ENCODE measurements around the gene DPY19L3.
"Not testable (repeated sequence)": the region's sequence is repeated elsewhere in the genome, so short reads cannot be mapped to it uniquely, and the experiment has no call there.

DPY19L3 gene

DNA sequence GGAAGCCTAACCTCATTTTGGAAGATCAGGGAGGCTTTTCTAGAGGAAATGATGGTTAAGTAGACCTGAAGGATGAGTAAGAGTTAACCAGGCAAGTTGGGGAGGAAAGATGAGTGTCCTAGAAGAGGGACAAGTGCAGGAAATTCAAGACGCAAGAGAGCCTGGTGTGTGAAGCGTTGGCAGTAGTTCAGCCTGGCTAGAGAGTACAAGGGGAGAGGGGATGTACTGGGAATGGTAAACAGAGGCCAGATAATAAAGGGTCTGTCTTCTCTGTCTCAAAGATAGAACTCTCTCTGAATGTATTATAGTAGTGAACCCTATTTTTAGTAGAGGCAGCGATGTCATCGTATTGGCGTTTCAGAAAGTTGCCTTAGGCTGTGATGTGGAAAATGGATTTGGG lies 9.7 kb downstream of the DPY19L3 start:
- Histone ChIP-seq H3K27ac (ENCODE audit: low read depth in 2 of 2, low read length in 2 of 2) (no peak overlapping the region), H3K4me1 (ENCODE audit: control insufficient read depth in 2 of 2, insufficient read depth in 2 of 2, low read length in 2 of 2) (no peaks in the 10 kb centered on the region), H3K27me3 (ENCODE audit: control insufficient read depth in 2 of 2, insufficient read depth in 2 of 2, low read length in 2 of 2) (no peaks in the 10 kb centered on the region), H3K9ac (ENCODE audit: low read depth in 1 of 2, low read length in 2 of 2) (no peak overlapping the region), H3K36me3 (ENCODE audit: control insufficient read depth in 2 of 2, insufficient read depth in 2 of 2, low read length in 2 of 2) (peaks cover 4 to 12% of the 10 kb centered on the region in 2 donors), H3K4me3 (ENCODE audit: low read length in 2 of 2) (no peak overlapping the region), H3K9me3 (ENCODE audit: control insufficient read depth in 2 of 2, low read length in 2 of 2) (no peaks in the 10 kb centered on the region)

DNA sequence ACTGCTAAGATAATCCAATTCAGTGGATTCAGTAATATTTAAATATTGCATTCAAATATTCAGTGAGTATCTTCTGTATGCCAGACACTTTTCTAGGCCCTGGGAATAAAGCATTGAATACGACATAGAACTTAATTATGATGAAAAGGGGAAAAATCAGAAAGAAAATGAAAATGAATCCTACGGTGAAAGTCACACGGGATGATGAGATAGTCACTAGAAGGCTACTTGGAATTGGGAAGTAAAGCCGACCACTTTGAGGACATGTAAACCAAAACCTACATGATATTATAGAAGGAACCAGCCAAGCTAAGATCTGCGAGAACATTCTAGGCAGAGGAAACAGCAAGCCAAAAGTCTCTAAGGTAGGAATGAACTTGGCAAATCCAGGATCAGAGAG lies 10.1 kb downstream of the DPY19L3 start:
- H3K9me3 ChIP-seq (ENCODE audit: control insufficient read depth in 2 of 2, low read length in 2 of 2) = no peaks in the 10 kb centered on the region
- H3K27ac ChIP-seq (ENCODE audit: low read depth in 2 of 2, low read length in 2 of 2) = no peak overlapping the region
- H3K36me3 ChIP-seq (ENCODE audit: control insufficient read depth in 2 of 2, insufficient read depth in 2 of 2, low read length in 2 of 2) = peaks cover 4 to 12% of the 10 kb centered on the region in 2 donors
- no peak overlapping the region for H3K4me3 ChIP-seq (ENCODE audit: low read length in 2 of 2)
- H3K9ac ChIP-seq (ENCODE audit: low read depth in 1 of 2, low read length in 2 of 2) = no peak overlapping the region
- H3K27me3 ChIP-seq (ENCODE audit: control insufficient read depth in 2 of 2, insufficient read depth in 2 of 2, low read length in 2 of 2) = no peaks in the 10 kb centered on the region
- no peaks in the 10 kb centered on the region for H3K4me1 ChIP-seq (ENCODE audit: control insufficient read depth in 2 of 2, insufficient read depth in 2 of 2, low read length in 2 of 2)

DNA sequence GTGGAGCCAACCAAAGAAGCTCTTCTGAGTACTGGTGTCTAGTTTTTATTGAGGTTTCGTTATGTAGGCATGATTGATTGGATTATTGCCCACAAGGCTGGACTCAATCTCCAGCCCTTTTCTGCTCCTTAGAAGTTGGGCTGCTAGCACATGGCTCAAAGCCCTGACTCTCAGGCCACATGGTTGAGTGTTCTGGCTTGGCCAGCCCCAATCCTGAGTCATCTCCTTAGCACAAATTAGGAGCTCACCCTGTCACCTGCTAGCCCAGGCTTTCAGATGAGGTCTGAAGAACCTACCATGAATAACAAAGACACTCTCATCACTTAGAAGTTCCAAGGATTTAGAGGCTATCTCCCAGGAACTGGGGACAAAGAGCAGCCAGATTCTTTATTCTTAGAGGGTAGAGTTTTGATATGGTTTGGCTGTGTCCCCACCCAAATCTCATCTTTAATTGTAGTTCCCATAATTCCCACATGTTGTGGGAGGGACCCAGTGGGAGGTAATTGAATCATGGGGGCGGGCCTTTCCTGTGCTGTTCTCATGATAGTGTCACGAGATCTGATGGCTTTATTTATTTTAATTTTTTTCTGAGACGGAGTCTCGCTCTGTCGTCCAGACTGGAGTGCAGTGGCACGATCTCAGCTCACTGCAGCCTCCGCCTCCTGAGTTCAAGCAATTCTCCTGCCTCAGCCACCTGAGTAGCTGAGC lies 11.3 kb downstream of the DPY19L3 start:
- Histone ChIP-seq H3K27me3 (ENCODE audit: control insufficient read depth in 2 of 2, insufficient read depth in 2 of 2, low read length in 2 of 2) (no peaks in the 10 kb centered on the region), H3K36me3 (ENCODE audit: control insufficient read depth in 2 of 2, insufficient read depth in 2 of 2, low read length in 2 of 2) (peaks cover under 1 to 6% of the 10 kb centered on the region in 2 donors), H3K4me3 (ENCODE audit: low read length in 2 of 2) (no peak overlapping the region), H3K27ac (ENCODE audit: low read depth in 2 of 2, low read length in 2 of 2) (no peak overlapping the region), H3K9ac (ENCODE audit: low read depth in 1 of 2, low read length in 2 of 2) (no peak overlapping the region), H3K4me1 (ENCODE audit: control insufficient read depth in 2 of 2, insufficient read depth in 2 of 2, low read length in 2 of 2) (no peaks in the 10 kb centered on the region), H3K9me3 (ENCODE audit: control insufficient read depth in 2 of 2, low read length in 2 of 2) (no peaks in the 10 kb centered on the region)

DNA sequence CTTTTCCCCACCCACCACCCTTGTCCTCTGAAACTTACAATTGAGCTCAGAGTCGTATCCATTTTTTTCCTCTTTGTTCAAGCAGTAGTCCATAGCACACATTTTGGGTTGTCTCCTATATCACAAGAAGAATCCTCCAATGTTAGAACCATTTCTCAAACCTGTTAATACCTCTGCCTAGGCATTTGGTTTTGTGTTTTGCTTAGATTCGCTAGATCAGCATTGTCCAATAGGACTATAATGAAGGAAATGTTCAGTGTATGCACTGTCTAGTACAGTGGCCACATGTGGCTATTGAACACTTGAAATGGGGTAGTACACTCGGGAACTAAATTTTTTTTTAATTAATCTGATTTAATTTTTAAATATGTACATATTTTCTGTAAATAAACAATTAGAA lies 12.6 kb downstream of the DPY19L3 start:
- Histone ChIP-seq H3K27me3 (ENCODE audit: control insufficient read depth in 2 of 2, insufficient read depth in 2 of 2, low read length in 2 of 2) (no peaks in the 10 kb centered on the region), H3K9ac (ENCODE audit: low read depth in 1 of 2, low read length in 2 of 2) (no peak overlapping the region), H3K27ac (ENCODE audit: low read depth in 2 of 2, low read length in 2 of 2) (no peak overlapping the region), H3K9me3 (ENCODE audit: control insufficient read depth in 2 of 2, low read length in 2 of 2) (no peaks in the 10 kb centered on the region), H3K4me3 (ENCODE audit: low read length in 2 of 2) (no peak overlapping the region), H3K36me3 (ENCODE audit: control insufficient read depth in 2 of 2, insufficient read depth in 2 of 2, low read length in 2 of 2) (peaks cover 0 to 4% of the 10 kb centered on the region in 2 donors), H3K4me1 (ENCODE audit: control insufficient read depth in 2 of 2, insufficient read depth in 2 of 2, low read length in 2 of 2) (no peaks in the 10 kb centered on the region)

DNA sequence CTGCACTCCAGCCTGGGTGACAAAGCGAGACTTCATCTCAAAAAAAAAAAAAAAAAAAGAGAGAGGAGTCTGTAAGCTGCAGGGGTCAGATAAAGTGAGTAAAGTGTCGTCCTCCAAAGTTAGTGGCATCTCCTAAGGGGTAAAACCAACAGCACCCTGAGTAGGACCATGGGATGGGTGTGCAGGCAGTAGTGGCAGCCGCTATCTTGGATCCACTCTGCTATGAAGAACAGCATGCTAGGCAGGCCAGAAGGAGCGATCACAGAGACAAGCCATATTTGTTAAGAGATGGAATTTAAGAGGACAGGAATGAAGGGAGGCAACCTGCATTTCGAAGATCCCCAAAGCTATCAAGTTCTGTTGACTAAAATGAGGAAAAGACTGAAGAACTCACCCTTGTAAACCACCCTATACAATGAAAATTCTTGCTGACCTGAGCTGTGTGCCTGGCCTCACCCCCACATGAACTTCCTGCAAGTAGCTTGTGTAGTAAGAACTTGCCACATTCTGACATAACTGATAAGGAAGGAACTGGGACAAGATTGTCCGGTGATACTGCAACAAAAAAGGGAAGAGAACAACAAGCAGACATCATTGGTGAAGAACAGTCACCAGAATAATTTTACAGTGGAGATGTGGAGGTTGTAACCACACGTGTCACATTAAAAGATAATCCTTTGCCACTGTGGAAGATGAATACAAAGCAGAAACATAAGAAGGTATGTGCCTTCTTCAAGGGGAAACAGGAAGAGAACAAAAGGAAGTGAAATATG lies 16.2 kb downstream of the DPY19L3 start:
- Histone ChIP-seq H3K27me3 (ENCODE audit: control insufficient read depth in 2 of 2, insufficient read depth in 2 of 2, low read length in 2 of 2) (no peaks in the 10 kb centered on the region), H3K4me3 (ENCODE audit: low read length in 2 of 2) (no peak overlapping the region), H3K27ac (ENCODE audit: low read depth in 2 of 2, low read length in 2 of 2) (no peak overlapping the region), H3K36me3 (ENCODE audit: control insufficient read depth in 2 of 2, insufficient read depth in 2 of 2, low read length in 2 of 2) (no peaks in the 10 kb centered on the region), H3K9me3 (ENCODE audit: control insufficient read depth in 2 of 2, low read length in 2 of 2) (no peaks in the 10 kb centered on the region), H3K4me1 (ENCODE audit: control insufficient read depth in 2 of 2, insufficient read depth in 2 of 2, low read length in 2 of 2) (no peaks in the 10 kb centered on the region), H3K9ac (ENCODE audit: low read depth in 1 of 2, low read length in 2 of 2) (no peak overlapping the region)

DNA sequence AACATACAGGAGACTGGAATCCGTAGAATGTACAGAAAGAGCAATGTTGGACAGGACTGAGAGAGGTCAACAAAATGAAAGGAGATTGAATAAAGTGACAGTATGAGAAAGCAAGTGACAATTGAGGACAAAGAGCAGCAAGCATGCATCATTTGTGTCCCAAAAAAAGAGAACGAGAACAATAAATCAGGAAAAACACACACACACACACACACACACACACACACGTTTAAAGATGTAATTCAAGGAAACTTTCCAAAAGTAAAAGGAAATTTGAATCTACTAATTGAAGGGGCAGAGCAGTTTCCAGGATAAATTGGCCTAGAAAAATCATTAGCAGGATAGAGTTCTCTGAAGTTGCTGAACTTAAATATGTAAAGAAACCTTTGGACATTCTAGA lies 16.9 kb downstream of the DPY19L3 start:
- H3K4me1 ChIP-seq (ENCODE audit: control insufficient read depth in 2 of 2, insufficient read depth in 2 of 2, low read length in 2 of 2) = no peaks in the 10 kb centered on the region
- H3K27ac ChIP-seq (ENCODE audit: low read depth in 2 of 2, low read length in 2 of 2) = no peak overlapping the region
- H3K4me3 ChIP-seq (ENCODE audit: low read length in 2 of 2) = no peak overlapping the region
- no peaks in the 10 kb centered on the region for H3K27me3 ChIP-seq (ENCODE audit: control insufficient read depth in 2 of 2, insufficient read depth in 2 of 2, low read length in 2 of 2)
- no peak overlapping the region for H3K9ac ChIP-seq (ENCODE audit: low read depth in 1 of 2, low read length in 2 of 2)
- H3K36me3 ChIP-seq (ENCODE audit: control insufficient read depth in 2 of 2, insufficient read depth in 2 of 2, low read length in 2 of 2) = no peaks in the 10 kb centered on the region
- H3K9me3 ChIP-seq (ENCODE audit: control insufficient read depth in 2 of 2, low read length in 2 of 2) = no peaks in the 10 kb centered on the region

DNA sequence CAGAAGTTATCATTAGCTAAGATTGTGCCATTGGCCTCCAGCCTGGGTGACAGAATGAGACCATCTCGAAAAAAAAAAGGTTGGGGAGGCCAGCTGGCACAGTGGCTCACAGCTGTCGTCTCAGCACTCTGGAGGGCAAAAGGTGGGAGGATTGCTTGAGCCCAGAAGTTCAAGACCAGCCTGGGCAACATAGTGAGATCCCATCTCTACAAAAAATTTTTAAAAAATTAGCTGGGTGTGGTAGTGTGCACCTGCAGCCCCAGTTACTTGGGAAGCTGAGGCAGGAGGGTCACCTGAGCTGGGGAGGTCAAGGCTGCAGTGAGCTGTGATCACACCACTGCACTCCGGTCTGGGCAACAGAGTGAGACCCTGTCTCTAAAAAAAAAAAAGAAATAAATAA lies 18.4 kb downstream of the DPY19L3 start:
- H3K36me3 ChIP-seq (ENCODE audit: control insufficient read depth in 2 of 2, insufficient read depth in 2 of 2, low read length in 2 of 2); H3K9me3 ChIP-seq (ENCODE audit: control insufficient read depth in 2 of 2, low read length in 2 of 2); H3K27ac ChIP-seq (ENCODE audit: low read depth in 2 of 2, low read length in 2 of 2); H3K27me3 ChIP-seq (ENCODE audit: control insufficient read depth in 2 of 2, insufficient read depth in 2 of 2, low read length in 2 of 2); H3K4me3 ChIP-seq (ENCODE audit: low read length in 2 of 2); H3K4me1 ChIP-seq (ENCODE audit: control insufficient read depth in 2 of 2, insufficient read depth in 2 of 2, low read length in 2 of 2); H3K9ac ChIP-seq (ENCODE audit: low read depth in 1 of 2, low read length in 2 of 2): not testable (repeated sequence)

DNA sequence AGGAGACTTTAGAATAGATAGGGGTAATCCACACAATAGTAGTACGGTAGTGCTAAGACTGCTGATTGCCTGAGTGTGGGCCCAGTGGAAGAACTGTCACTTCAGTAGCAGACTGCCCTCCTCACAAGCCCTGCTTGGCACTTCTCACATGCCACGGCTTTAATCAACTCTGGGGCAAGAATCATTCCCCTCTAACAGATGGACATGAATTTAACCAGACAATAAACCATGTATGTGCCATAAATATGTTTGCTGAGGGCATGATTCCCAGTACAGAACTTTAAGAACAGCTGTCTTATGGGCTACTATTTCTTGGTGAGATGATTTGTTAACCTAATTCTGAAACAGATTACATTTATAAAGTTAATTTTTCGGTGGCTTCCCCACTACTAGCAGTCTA lies 22.0 kb downstream of the DPY19L3 start:
- Histone ChIP-seq H3K4me1 (ENCODE audit: control insufficient read depth in 2 of 2, insufficient read depth in 2 of 2, low read length in 2 of 2) (no peaks in the 10 kb centered on the region), H3K4me3 (ENCODE audit: low read length in 2 of 2) (no peak overlapping the region), H3K27ac (ENCODE audit: low read depth in 2 of 2, low read length in 2 of 2) (no peak overlapping the region), H3K9ac (ENCODE audit: low read depth in 1 of 2, low read length in 2 of 2) (no peak overlapping the region), H3K36me3 (ENCODE audit: control insufficient read depth in 2 of 2, insufficient read depth in 2 of 2, low read length in 2 of 2) (no peaks in the 10 kb centered on the region), H3K27me3 (ENCODE audit: control insufficient read depth in 2 of 2, insufficient read depth in 2 of 2, low read length in 2 of 2) (no peaks in the 10 kb centered on the region), H3K9me3 (ENCODE audit: control insufficient read depth in 2 of 2, low read length in 2 of 2) (no peaks in the 10 kb centered on the region)

DNA sequence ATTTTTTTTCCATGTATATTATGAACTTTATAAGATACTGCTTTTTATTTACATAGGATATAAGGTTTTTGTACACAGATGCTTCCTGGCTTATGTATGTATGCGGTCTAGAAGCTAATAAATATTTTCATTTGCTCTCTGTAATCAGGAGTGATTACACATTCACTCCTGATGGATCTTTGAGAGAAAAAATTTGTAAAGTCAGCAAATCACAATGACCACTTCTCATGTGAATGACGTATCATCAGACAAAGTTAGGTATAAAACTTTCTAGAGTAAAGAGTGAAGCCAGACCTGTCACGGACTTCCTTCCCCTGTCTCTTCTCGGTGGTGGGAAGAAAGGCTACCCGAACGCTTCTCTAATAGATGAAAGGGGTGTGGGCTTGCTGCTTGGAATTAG lies 31.1 kb downstream of the DPY19L3 start:
- H3K27ac ChIP-seq (ENCODE audit: low read depth in 2 of 2, low read length in 2 of 2) = no peak overlapping the region
- peaks cover 4 to 13% of the 10 kb centered on the region in 2 donors for H3K36me3 ChIP-seq (ENCODE audit: control insufficient read depth in 2 of 2, insufficient read depth in 2 of 2, low read length in 2 of 2)
- H3K27me3 ChIP-seq (ENCODE audit: control insufficient read depth in 2 of 2, insufficient read depth in 2 of 2, low read length in 2 of 2) = no peaks in the 10 kb centered on the region
- no peaks in the 10 kb centered on the region for H3K4me1 ChIP-seq (ENCODE audit: control insufficient read depth in 2 of 2, insufficient read depth in 2 of 2, low read length in 2 of 2)
- H3K9me3 ChIP-seq (ENCODE audit: control insufficient read depth in 2 of 2, low read length in 2 of 2) = no peaks in the 10 kb centered on the region
- H3K4me3 ChIP-seq (ENCODE audit: low read length in 2 of 2) = no peak overlapping the region
- no peak overlapping the region for H3K9ac ChIP-seq (ENCODE audit: low read depth in 1 of 2, low read length in 2 of 2)

DNA sequence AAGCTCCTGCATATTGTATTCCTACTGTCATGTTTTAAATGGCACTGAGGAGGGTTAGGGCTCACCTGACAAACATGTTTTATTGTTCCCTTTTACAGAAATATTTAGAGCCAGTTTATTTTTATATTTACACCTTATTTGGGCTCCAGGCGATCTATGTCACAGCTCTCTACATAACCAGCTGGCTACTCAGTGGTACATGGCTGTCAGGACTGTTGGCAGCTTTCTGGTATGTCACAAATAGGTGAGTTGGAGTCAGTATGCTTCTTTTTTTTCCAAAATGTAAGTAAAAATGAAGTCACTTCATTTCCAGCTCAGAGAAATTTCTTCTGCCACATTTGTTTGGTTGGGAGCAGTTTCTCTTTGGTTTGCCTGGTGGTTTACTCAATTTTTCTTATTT lies 31.5 kb downstream of the DPY19L3 start:
- Histone ChIP-seq H3K4me1 (ENCODE audit: control insufficient read depth in 2 of 2, insufficient read depth in 2 of 2, low read length in 2 of 2) (no peaks in the 10 kb centered on the region), H3K36me3 (ENCODE audit: control insufficient read depth in 2 of 2, insufficient read depth in 2 of 2, low read length in 2 of 2) (peaks cover 4 to 13% of the 10 kb centered on the region in 2 donors), H3K27ac (ENCODE audit: low read depth in 2 of 2, low read length in 2 of 2) (no peak overlapping the region), H3K9ac (ENCODE audit: low read depth in 1 of 2, low read length in 2 of 2) (no peak overlapping the region), H3K4me3 (ENCODE audit: low read length in 2 of 2) (no peak overlapping the region), H3K9me3 (ENCODE audit: control insufficient read depth in 2 of 2, low read length in 2 of 2) (no peaks in the 10 kb centered on the region), H3K27me3 (ENCODE audit: control insufficient read depth in 2 of 2, insufficient read depth in 2 of 2, low read length in 2 of 2) (no peaks in the 10 kb centered on the region)

All from mucosa of rectum (tissue), 2 donors.